DOHH2 (cell line): ENCODE results near the gene MEA1.

Experiments
- H3F3A ChIP-seq: fragments of 200-600 bp; sonication (generic), shearing (Covaris generic); 2 replicates; pipeline ENCODE4 v1.6.0; 2016; ENCODE audit warnings: antibody characterized with exemption, mild to moderate bottlenecking; ENCODE audit not compliant: control insufficient read depth, insufficient read depth
- H3K27ac ChIP-seq: fragments of 200-600 bp; sonication (generic); 2 replicates; pipeline ENCODE4 v1.5.1; 2014; ENCODE audit warnings: low read depth, mild to moderate bottlenecking, low read length, moderate library complexity
- H3K27me3 ChIP-seq: fragments of 200-600 bp; sonication (generic); 2 replicates; pipeline ENCODE4 v1.6.1; 2014; ENCODE audit warnings: mild to moderate bottlenecking, low read length, mixed read lengths; ENCODE audit not compliant: control insufficient read depth
- H3K36me3 ChIP-seq: fragments of 200-600 bp; sonication (generic); 2 replicates; pipeline ENCODE4 v1.6.1; 2014; ENCODE audit warnings: mild to moderate bottlenecking, low read length, moderate library complexity, mixed read lengths; ENCODE audit not compliant: control insufficient read depth
- H3K4me1 ChIP-seq: fragments of 200-600 bp; sonication (generic); 2 replicates; pipeline ENCODE4 v1.6.1; 2014; ENCODE audit warnings: mild to moderate bottlenecking, low read length, mixed read lengths; ENCODE audit not compliant: control insufficient read depth
- H3K4me2 ChIP-seq: fragments of 200-600 bp; sonication (generic); 2 replicates; pipeline ENCODE4 v1.6.0; 2014; ENCODE audit warnings: mild to moderate bottlenecking, low read length, moderate library complexity
- H3K4me3 ChIP-seq: fragments of 200-600 bp; sonication (generic); 2 replicates; pipeline ENCODE4 v1.5.1; 2014; ENCODE audit warnings: mild to moderate bottlenecking, low read length, mixed read lengths
- H3K79me2 ChIP-seq: fragments of 200-600 bp; sonication (generic); 2 replicates; pipeline ENCODE4 v1.6.1; 2014; ENCODE audit warnings: mild to moderate bottlenecking, low read length, mixed read lengths; ENCODE audit not compliant: control insufficient read depth
- H3K9me2 ChIP-seq: fragments of 200-600 bp; sonication (generic); replicated peaks from 2 replicates; pipeline ENCODE4 v1.6.1; 2014; ENCODE audit warnings: mild to moderate bottlenecking, low read length, mixed read lengths; ENCODE audit not compliant: control insufficient read depth
- H3K9me3 ChIP-seq: fragments of 200-600 bp; sonication (generic); 2 replicates; pipeline ENCODE4 v1.6.1; 2014; ENCODE audit warnings: antibody characterized with exemption, low read length, mixed read lengths; ENCODE audit not compliant: control insufficient read depth, insufficient read depth
- H4K20me1 ChIP-seq: fragments of 200-600 bp; sonication (generic); 2 replicates; pipeline ENCODE4 v1.6.0; 2014; ENCODE audit warnings: low read depth, mild to moderate bottlenecking, antibody characterized with exemption, low read length, moderate library complexity; ENCODE audit not compliant: control insufficient read depth, insufficient read depth
- EZH2phosphoT487 ChIP-seq: fragments of 200-600 bp; sonication (generic); IDR thresholded peaks from 2 replicates; pipeline ENCODE4 v1.6.1; 2017; ENCODE audit warnings: borderline replicate concordance, mild to moderate bottlenecking, antibody characterized with exemption, low read length, moderate library complexity, mixed read lengths
- TF ChIP-seq, protein P1 (sequence below): fragments of 200-600 bp; sonication (generic); IDR thresholded peaks from one replicate; pipeline ENCODE4 v1.5.1; 2014; ENCODE audit warnings: antibody characterized with exemption, mild to moderate bottlenecking, low read depth, low read length; ENCODE audit not compliant: poor library complexity, severe bottlenecking

MEA1 gene

DNA sequence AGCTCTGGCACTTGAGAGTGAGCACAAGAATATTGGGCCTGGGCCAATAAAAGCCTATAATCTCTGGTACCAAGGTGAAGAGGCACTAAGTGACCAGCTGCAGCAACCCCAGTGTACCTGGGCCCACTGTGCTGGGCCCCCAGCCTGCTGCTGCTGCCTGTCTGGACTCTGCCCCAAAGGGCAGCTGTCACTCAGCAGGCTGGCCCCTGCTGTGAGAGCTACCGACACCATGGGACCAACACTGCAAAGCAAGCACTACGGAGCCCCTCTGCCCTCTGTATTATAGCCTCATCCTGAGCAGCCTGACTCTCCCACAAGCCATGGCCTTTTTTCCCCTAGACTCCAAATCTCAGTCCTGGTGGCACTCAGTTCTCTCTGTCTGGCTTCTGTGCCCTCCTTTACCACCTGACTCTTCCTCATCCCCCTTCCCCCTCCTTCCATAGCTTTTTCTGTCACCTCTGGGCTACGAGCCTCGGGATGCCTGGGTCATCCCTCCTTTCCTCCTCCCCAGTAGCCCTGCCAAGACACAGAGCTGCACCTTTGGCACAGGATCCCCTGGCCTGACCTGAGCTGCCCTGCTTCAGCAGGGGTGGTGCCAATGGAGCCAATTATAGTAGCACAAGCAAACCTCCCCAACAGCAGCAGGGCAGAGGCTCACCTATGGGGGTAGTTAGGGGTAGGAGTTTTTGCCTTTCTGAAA, 21.9 kb upstream of the MEA1 start:
- TF ChIP-seq EZH2phosphoT487 = no peak
- TF ChIP-seq, protein P1, sequence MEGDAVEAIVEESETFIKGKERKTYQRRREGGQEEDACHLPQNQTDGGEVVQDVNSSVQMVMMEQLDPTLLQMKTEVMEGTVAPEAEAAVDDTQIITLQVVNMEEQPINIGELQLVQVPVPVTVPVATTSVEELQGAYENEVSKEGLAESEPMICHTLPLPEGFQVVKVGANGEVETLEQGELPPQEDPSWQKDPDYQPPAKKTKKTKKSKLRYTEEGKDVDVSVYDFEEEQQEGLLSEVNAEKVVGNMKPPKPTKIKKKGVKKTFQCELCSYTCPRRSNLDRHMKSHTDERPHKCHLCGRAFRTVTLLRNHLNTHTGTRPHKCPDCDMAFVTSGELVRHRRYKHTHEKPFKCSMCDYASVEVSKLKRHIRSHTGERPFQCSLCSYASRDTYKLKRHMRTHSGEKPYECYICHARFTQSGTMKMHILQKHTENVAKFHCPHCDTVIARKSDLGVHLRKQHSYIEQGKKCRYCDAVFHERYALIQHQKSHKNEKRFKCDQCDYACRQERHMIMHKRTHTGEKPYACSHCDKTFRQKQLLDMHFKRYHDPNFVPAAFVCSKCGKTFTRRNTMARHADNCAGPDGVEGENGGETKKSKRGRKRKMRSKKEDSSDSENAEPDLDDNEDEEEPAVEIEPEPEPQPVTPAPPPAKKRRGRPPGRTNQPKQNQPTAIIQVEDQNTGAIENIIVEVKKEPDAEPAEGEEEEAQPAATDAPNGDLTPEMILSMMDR = no peak
- no peaks in the 10 kb centered on the region for H3K9me2 ChIP-seq
- no peak overlapping the region for H3K4me3 ChIP-seq
- H3K9me3 ChIP-seq = no peaks in the 10 kb centered on the region
- H3K79me2 ChIP-seq = no peaks in the 10 kb centered on the region
- H3K27me3 ChIP-seq = no peaks in the 10 kb centered on the region
- H3K4me2 ChIP-seq = no peak overlapping the region
- no peaks in the 10 kb centered on the region for H3K4me1 ChIP-seq
- peaks cover 27% of the 10 kb centered on the region for H3K36me3 ChIP-seq
- H3F3A ChIP-seq = no peaks in the 10 kb centered on the region
- no peak overlapping the region for H3K27ac ChIP-seq
- H4K20me1 ChIP-seq = no peaks in the 10 kb centered on the region

DNA sequence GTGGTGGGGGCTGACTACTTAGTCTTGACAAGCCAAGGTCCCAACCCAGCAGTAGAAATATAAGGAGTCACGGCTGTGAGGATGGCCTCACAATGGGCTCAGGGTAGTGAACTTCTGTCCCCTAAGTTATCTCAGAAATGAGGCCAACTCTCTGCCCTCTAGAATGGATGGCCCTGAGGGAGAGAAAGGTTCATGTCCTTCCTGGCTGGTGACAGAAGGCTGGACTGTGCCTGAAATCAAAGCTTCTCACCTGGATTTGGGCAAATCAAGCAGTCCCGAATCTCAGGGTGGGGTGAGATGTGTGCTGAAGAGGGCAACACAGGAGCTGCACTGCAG, 20.4 kb upstream of the MEA1 start:
- H3K4me1 ChIP-seq = no peaks in the 10 kb centered on the region
- TF ChIP-seq EZH2phosphoT487 = no peak
- TF ChIP-seq, protein P1 = no peak

DNA sequence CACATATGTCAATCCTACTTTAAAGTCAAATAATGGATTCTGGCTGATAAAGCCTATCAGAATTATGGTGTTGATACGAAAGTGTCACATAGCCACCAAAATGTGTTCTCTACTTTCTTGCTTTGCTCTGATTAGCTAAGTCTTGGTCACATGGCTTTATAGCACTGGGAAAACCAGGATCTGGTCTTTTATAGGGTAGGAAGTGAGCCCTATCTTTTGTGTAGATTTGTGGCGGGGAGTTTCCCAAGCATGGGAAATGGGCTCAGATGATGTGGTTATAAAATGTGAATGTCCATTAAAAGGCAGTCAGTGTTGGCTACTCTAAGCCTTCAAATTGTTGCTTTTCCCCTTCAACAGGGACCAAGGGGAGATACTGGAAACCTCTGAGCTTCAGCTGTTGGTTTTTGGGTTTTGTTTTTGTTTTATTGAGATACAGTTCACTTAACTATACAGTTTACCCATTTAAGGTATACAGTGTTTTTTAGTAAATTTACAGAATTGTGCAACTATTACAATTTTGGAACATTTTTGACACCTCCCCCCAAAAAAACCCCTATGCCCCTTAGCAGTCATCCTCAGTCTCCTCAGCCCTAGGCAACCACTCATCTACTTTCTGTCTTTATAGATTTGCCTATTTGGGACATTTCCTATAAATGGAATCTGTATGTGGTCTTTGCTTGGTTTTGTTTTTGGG, 19.9 kb upstream of the MEA1 start:
- H3K9me3 ChIP-seq = no peaks in the 10 kb centered on the region
- peaks cover 40% of the 10 kb centered on the region for H3K36me3 ChIP-seq
- no peaks in the 10 kb centered on the region for H3K9me2 ChIP-seq
- no peaks in the 10 kb centered on the region for H3K4me1 ChIP-seq
- no peaks in the 10 kb centered on the region for H3F3A ChIP-seq
- no peak for TF ChIP-seq EZH2phosphoT487
- no peak overlapping the region for H3K27ac ChIP-seq
- H3K27me3 ChIP-seq = no peaks in the 10 kb centered on the region
- H3K4me2 ChIP-seq = no peak overlapping the region
- H3K4me3 ChIP-seq = no peak overlapping the region
- H4K20me1 ChIP-seq = no peaks in the 10 kb centered on the region
- no peaks in the 10 kb centered on the region for H3K79me2 ChIP-seq

More for the DNA sequence above, 20.4 kb upstream of the MEA1 start:
- Histone ChIP-seq H3K79me2 (no peaks in the 10 kb centered on the region), H3K4me3 (no peak overlapping the region), H3K4me2 (no peak overlapping the region), H3K27ac (no peak overlapping the region), H3F3A (no peaks in the 10 kb centered on the region), H3K9me3 (no peaks in the 10 kb centered on the region), H3K27me3 (no peaks in the 10 kb centered on the region), H4K20me1 (no peaks in the 10 kb centered on the region), H3K9me2 (no peaks in the 10 kb centered on the region), H3K36me3 (peaks cover 38% of the 10 kb centered on the region)

DNA sequence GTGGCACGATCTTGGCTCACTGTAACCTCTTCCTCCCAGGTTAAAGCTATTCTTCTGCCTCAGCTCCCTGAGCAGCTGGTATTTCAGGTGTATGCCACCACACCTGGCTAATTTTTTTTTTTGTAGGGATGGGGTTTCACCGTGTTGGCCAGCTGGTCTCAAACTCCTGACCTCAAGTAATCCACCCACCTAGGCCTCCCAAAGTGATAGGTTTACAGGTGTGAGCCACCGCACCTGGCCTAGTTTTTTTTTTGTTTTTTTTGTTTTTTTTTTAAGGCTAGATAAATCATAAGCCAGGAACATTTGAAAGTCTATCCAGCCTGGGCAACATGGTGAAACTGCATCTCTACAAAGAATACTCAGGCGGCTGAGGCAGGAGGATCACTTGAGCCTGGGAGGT, 18.6 kb upstream of the MEA1 start:
- Histone ChIP-seq H3K9me3 (no peaks in the 10 kb centered on the region), H3F3A (no peaks in the 10 kb centered on the region), H3K4me2 (no peak overlapping the region), H3K36me3 (peaks cover 48% of the 10 kb centered on the region), H3K27me3 (no peaks in the 10 kb centered on the region), H3K79me2 (no peaks in the 10 kb centered on the region), H3K9me2 (no peaks in the 10 kb centered on the region), H4K20me1 (no peaks in the 10 kb centered on the region), H3K27ac (no peak overlapping the region), H3K4me3 (no peak overlapping the region), H3K4me1 (no peaks in the 10 kb centered on the region)
- TF ChIP-seq EZH2phosphoT487 = no peak
- TF ChIP-seq, protein P1 = no peak
